GM18499 (cell line): ENCODE results near the gene TENM4.

Source experiments
- ATAC-seq: cut with Tn5 transposase; IDR thresholded peaks from one replicate; pipeline ENCODE4 v1.9.1; 2021; ENCODE audit warnings: moderate number of reproducible peaks; ENCODE audit not compliant: insufficient read depth, unreplicated experiment

The TENM4 gene

GRCh38 chr11:79362206-79362757 is 78.5 kb downstream of the TENM4 start:
- no peak for ATAC-seq

GRCh38 chr11:79358258-79358657 is 82.6 kb downstream of the TENM4 start:
- no peak for ATAC-seq

GRCh38 chr11:79353706-79354105 is 87.1 kb downstream of the TENM4 start:
- ATAC-seq: no peak

GRCh38 chr11:79352349-79352703 is 88.5 kb downstream of the TENM4 start:
- ATAC-seq: no peak

- ATAC-seq: no peak
Measured at GRCh38 chr11:79348976-79349682, 91.7 kb downstream of the TENM4 start.

GRCh38 chr11:79346021-79346420 is 94.8 kb downstream of the TENM4 start:
- no peak for ATAC-seq

GRCh38 chr11:79344753-79345294 is 96.0 kb downstream of the TENM4 start:
- no peak for ATAC-seq

- no peak for ATAC-seq
Measured at GRCh38 chr11:79342686-79343085, 98.1 kb downstream of the TENM4 start.

- no peak for ATAC-seq
Measured at GRCh38 chr11:79342236-79342635, 98.6 kb downstream of the TENM4 start.

GRCh38 chr11:79340535-79340934 is 100.3 kb downstream of the TENM4 start:
- ATAC-seq: no peak

GRCh38 chr11:79336797-79337517 is 103.9 kb downstream of the TENM4 start:
- no peak for ATAC-seq

GRCh38 chr11:79335681-79336080 is 105.1 kb downstream of the TENM4 start:
- ATAC-seq: no peak

GRCh38 chr11:79333355-79333754 is 107.5 kb downstream of the TENM4 start:
- no peak for ATAC-seq

GRCh38 chr11:79332017-79332416 is 108.8 kb downstream of the TENM4 start:
- ATAC-seq: no peak

- no peak for ATAC-seq
Measured at GRCh38 chr11:79331203-79331901, 109.5 kb downstream of the TENM4 start.

GRCh38 chr11:79330651-79331050 is 110.2 kb downstream of the TENM4 start:
- ATAC-seq: no peak

GRCh38 chr11:79329561-79329960 is 111.3 kb downstream of the TENM4 start:
- ATAC-seq: no peak

GRCh38 chr11:79328402-79328801 is 112.4 kb downstream of the TENM4 start:
- no peak for ATAC-seq

- no peak for ATAC-seq
Measured at GRCh38 chr11:79325851-79326250, 115.0 kb downstream of the TENM4 start.

GRCh38 chr11:79321263-79321662 is 119.6 kb downstream of the TENM4 start:
- no peak for ATAC-seq
